Brain microvascular endothelial cell (primary cell): ENCODE results near the gene NEK4.

ENCODE experiments used
- DNase-seq: peaks from one replicate; pipeline ENCODE4 v3.0.0-alpha.2; 2020
- H3K27ac ChIP-seq: fragments of 250-450 bp; sonication (Bioruptor Pico); 2 replicates; pipeline ENCODE4 v1.5.1; 2020; ENCODE audit warnings: mild to moderate bottlenecking, moderate library complexity
- H3K27me3 ChIP-seq: fragments of 250-450 bp; sonication (Bioruptor Pico); replicated peaks from 2 replicates; pipeline ENCODE4 v1.5.1; 2020; ENCODE audit warnings: mild to moderate bottlenecking
- H3K36me3 ChIP-seq: fragments of 250-450 bp; sonication (Bioruptor Pico); replicated peaks from 2 replicates; pipeline ENCODE4 v1.5.1; 2020; ENCODE audit warnings: mild to moderate bottlenecking
- H3K4me3 ChIP-seq: 2 replicates; pipeline ENCODE4 v1.5.1; 2011; ENCODE audit warnings: low read depth, mild to moderate bottlenecking, control low read depth, low read length, moderate library complexity
- CTCF ChIP-seq: IDR thresholded peaks from 2 replicates; pipeline ENCODE4 v1.5.1; 2011; ENCODE audit warnings: low read depth, mild to moderate bottlenecking, moderate library complexity, low read length, control low read depth, inconsistent platforms; ENCODE audit errors: missing control alignments
- in situ Hi-C: cut with HindIII; loops from 2 replicates; pipeline ENCODE4 v1.10.0; 2017; ENCODE audit warnings: low sequenced_read_pairs, low pct_ligation_motif_present

Gene NEK4

GRCh38 chr3:52722491-52722890 lies 48.2 kb downstream of the NEK4 start:
- TF ChIP-seq CTCF: no peak
- no peak for DNase-seq
- H3K27ac ChIP-seq: no peak overlapping the region
- no peak overlapping the region for H3K4me3 ChIP-seq
- in situ Hi-C loops: no loop called here
- H3K27me3 ChIP-seq: no peaks in the 10 kb centered on the region
- H3K36me3 ChIP-seq: peaks cover 3% of the 10 kb centered on the region

DNA sequence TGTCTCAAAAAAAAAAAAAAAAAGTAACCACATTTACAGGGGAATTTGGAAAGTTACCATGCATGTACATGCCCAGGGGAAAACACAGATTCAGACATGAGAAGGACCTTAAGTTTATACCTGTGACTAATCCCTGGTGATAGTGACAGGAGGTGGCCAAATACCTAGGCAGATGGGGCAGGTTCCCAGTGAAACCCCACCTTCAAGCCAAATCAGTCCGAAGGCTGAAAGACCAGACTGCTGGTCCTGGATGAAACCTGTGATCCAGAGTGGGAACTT lies 49.1 kb downstream of the NEK4 start:
- H3K27ac ChIP-seq: no peak overlapping the region
- in situ Hi-C loops: no loop called here
- DNase-seq: no peak

GRCh38 chr3:52721002-52721729 lies 49.6 kb downstream of the NEK4 start:
- Histone ChIP-seq H3K36me3 (peaks cover 3% of the 10 kb centered on the region), H3K27ac (no peak overlapping the region), H3K4me3 (no peak overlapping the region), H3K27me3 (no peaks in the 10 kb centered on the region)
- no peak for DNase-seq
- in situ Hi-C loops: no loop called here
- no peak for TF ChIP-seq CTCF

More for the DNA sequence above, 49.1 kb downstream of the NEK4 start:
- Histone ChIP-seq H3K27me3 (no peaks in the 10 kb centered on the region), H3K4me3 (no peak overlapping the region), H3K36me3 (peaks cover 3% of the 10 kb centered on the region)
- no peak for TF ChIP-seq CTCF

- no peak for TF ChIP-seq CTCF
- Histone ChIP-seq H3K4me3 (no peak overlapping the region), H3K36me3 (peaks cover 3% of the 10 kb centered on the region), H3K27me3 (no peaks in the 10 kb centered on the region), H3K27ac (no peak overlapping the region)
- in situ Hi-C loops: no loop called here
- DNase-seq: no peak
Measured at GRCh38 chr3:52719618-52720017, 51.1 kb downstream of the NEK4 start.

- H3K27ac ChIP-seq: no peak overlapping the region
- in situ Hi-C loops: no loop called here
- TF ChIP-seq CTCF: no peak
- peaks cover 3% of the 10 kb centered on the region for H3K36me3 ChIP-seq
- H3K4me3 ChIP-seq: no peak overlapping the region
- H3K27me3 ChIP-seq: no peaks in the 10 kb centered on the region
- no peak for DNase-seq
Measured at GRCh38 chr3:52715714-52716305, 54.9 kb downstream of the NEK4 start.
